GM12891 (cell line): ENCODE data around the gene ANKRD6.

Experiments
- POLR2A ChIP-seq: IDR thresholded peaks from 2 replicates; pipeline ENCODE4 v1.6.1; 2011; ENCODE audit warnings: low read depth, low read length, control low read depth
- POLR2AphosphoS5 ChIP-seq: IDR thresholded peaks from 2 replicates; pipeline ENCODE4 v1.6.1; 2011; ENCODE audit warnings: low read depth, low read length, control low read depth
- TAF1 ChIP-seq: IDR thresholded peaks from 2 replicates; pipeline ENCODE4 v1.6.1; 2011; ENCODE audit warnings: low read depth, low read length, control low read depth

DNA sequence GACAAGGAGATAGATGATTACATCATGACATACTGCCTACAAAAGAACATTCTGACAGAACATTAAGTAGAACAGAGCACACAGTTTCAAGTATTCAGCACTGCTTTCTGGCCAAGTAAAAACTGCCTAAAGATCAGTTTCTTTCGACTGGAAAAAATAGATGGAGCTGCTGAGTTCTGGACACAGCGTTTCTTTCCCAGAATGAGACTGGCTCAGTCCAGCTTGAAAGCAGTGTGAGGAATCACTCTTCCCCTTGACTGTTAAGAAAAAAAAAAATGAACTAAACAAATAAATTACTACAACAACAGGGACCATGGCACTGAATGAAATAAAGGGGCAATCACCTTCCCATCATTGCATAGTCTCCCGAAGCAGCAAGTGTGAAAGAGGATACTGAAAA is 210.0 kb downstream of the ANKRD6 start:
- no peak for TF ChIP-seq TAF1
- no peak for TF ChIP-seq POLR2A
- TF ChIP-seq POLR2AphosphoS5 = no peak
